ENCODE data around the gene PCDH9.

PCDH9 gene

DNA sequence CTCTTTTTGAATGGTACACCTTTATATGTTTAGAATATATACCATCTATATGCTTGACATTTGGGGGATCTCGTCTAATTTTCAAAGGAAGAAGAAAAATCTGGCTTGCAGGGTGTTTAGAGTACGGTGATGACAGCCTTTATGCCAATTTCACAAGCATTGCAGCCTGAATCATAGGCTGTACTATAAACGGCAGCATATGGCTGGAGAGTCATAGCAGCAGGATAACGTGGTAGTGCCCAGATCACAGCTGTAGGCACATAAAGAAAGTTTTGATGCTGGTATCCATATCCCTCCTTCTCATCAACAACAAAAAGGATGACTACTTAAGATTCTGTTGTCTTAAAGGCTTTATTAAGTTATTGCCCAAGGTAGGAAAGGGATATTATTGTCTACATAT lies 253.0 kb downstream of the PCDH9 start:
- Histone ChIP-seq H3K36me3 (replicated peaks; ENCODE audit: low read depth, low read length) (no peaks in the 10 kb centered on the region), H3K27me3 (ENCODE audit: low read depth, low read length) (no peaks in the 10 kb centered on the region), H3K9me3 (ENCODE audit: insufficient read depth, low read length) (no peaks in the 10 kb centered on the region), H3K79me2 (ENCODE audit: low read length) (no peaks in the 10 kb centered on the region), H2AFZ (ENCODE audit: low read depth, low read length) (0 out of 2 replicates have a peak overlapping the region, but pooled peaks have one; percentile 11), H3K4me1 (ENCODE audit: low read length) (no peaks in the 10 kb centered on the region), H3K4me2 (ENCODE audit: low read length) (no peak overlapping the region), H3K27ac (ENCODE audit: low read length) (no peak overlapping the region), H3K9ac (ENCODE audit: low read length) (no peak overlapping the region), H3K4me3 (ENCODE audit: low read length) (no peak overlapping the region), H4K20me1 (ENCODE audit: insufficient read depth, low read length) (no peaks in the 10 kb centered on the region)
- TF ChIP-seq, protein P1, sequence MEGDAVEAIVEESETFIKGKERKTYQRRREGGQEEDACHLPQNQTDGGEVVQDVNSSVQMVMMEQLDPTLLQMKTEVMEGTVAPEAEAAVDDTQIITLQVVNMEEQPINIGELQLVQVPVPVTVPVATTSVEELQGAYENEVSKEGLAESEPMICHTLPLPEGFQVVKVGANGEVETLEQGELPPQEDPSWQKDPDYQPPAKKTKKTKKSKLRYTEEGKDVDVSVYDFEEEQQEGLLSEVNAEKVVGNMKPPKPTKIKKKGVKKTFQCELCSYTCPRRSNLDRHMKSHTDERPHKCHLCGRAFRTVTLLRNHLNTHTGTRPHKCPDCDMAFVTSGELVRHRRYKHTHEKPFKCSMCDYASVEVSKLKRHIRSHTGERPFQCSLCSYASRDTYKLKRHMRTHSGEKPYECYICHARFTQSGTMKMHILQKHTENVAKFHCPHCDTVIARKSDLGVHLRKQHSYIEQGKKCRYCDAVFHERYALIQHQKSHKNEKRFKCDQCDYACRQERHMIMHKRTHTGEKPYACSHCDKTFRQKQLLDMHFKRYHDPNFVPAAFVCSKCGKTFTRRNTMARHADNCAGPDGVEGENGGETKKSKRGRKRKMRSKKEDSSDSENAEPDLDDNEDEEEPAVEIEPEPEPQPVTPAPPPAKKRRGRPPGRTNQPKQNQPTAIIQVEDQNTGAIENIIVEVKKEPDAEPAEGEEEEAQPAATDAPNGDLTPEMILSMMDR (IDR thresholded peaks at IDR 0.05; ENCODE audit: low read depth, low read length) = no peak

DNA sequence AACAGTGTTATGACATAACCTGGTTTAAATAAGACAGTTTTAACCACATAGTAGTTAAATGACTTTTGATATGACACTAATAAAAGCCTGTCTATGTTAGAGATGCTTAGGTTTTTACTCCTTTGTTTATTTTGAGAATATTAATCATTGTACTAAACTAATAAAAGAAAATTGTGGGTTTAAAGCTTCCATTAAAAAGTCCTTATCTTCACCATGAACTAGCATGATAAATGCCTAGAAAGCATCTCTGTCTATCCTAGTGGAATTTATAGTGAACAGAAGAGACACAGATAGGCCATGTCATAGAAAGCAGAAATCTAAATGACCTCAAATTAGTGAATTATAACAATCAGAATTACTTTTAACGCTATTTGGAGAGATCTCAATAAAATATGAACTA lies 255.2 kb downstream of the PCDH9 start:
- no peaks in the 10 kb centered on the region for H3K27me3 ChIP-seq (ENCODE audit: low read depth, low read length)
- H3K4me2 ChIP-seq (ENCODE audit: low read length) = no peak overlapping the region
- H3K79me2 ChIP-seq (ENCODE audit: low read length) = no peaks in the 10 kb centered on the region
- no peak overlapping the region for H3K4me3 ChIP-seq (ENCODE audit: low read length)
- no peak overlapping the region for H3K9ac ChIP-seq (ENCODE audit: low read length)
- H3K36me3 ChIP-seq (replicated peaks; ENCODE audit: low read depth, low read length) = no peaks in the 10 kb centered on the region
- H3K9me3 ChIP-seq (ENCODE audit: insufficient read depth, low read length) = no peaks in the 10 kb centered on the region
- no peaks in the 10 kb centered on the region for H4K20me1 ChIP-seq (ENCODE audit: insufficient read depth, low read length)
- no peak overlapping the region for H2AFZ ChIP-seq (ENCODE audit: low read depth, low read length)
- H3K27ac ChIP-seq (ENCODE audit: low read length) = no peak overlapping the region
- no peaks in the 10 kb centered on the region for H3K4me1 ChIP-seq (ENCODE audit: low read length)
- no peak for TF ChIP-seq EZH2phosphoT487 (IDR thresholded peaks at IDR 0.05; ENCODE audit: low read depth)
- TF ChIP-seq, protein P1 (IDR thresholded peaks at IDR 0.05; ENCODE audit: low read depth, low read length) = no peak

DNA sequence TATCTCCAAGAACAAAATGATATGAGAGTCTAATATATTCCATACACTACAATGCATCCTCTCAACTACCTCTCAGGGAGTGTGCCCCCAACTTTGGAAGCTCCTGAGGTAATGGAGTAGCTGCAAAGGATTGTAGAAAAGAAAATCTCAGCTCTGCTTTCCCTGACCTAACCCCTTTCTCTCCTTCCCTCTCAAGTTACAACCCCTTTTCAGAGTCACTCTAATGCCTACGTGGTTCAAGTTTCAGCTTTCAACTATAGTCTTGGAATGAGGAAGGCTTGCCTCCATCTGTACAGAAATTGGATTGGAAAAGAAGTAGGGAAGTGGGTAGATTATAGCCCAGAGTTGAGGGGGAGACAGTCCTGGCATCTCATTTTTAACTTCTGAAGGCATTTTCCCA lies 256.0 kb downstream of the PCDH9 start:
- no peaks in the 10 kb centered on the region for H3K36me3 ChIP-seq (replicated peaks; ENCODE audit: low read depth, low read length)
- no peaks in the 10 kb centered on the region for H4K20me1 ChIP-seq (ENCODE audit: insufficient read depth, low read length)
- H3K9ac ChIP-seq (ENCODE audit: low read length) = no peak overlapping the region
- TF ChIP-seq EZH2phosphoT487 (IDR thresholded peaks at IDR 0.05; ENCODE audit: low read depth) = no peak
- no peak overlapping the region for H2AFZ ChIP-seq (ENCODE audit: low read depth, low read length)
- no peak overlapping the region for H3K4me2 ChIP-seq (ENCODE audit: low read length)
- H3K27me3 ChIP-seq (ENCODE audit: low read depth, low read length) = no peaks in the 10 kb centered on the region
- no peaks in the 10 kb centered on the region for H3K9me3 ChIP-seq (ENCODE audit: insufficient read depth, low read length)
- no peak overlapping the region for H3K27ac ChIP-seq (ENCODE audit: low read length)
- H3K4me3 ChIP-seq (ENCODE audit: low read length) = no peak overlapping the region
- H3K4me1 ChIP-seq (ENCODE audit: low read length) = no peaks in the 10 kb centered on the region
- no peaks in the 10 kb centered on the region for H3K79me2 ChIP-seq (ENCODE audit: low read length)

DNA sequence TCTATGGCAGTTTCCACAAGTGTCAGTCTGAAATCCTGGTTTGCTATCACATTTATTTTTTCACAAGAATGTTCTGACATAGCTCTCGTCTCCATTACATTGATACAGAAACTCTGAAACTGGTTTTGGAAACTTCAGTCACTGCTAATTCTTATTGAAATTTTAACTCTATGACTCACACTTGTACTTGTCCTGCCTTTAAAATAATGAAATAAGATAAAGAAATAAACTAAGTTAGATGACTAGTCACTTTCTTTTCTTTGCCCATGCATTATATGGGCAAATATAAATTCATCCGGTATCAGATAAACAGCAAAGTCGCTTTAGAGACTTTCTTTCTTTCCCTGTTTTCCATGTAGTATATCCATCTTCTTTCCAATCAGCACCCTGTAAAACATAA lies 257.5 kb downstream of the PCDH9 start:
- H3K4me3 ChIP-seq (ENCODE audit: low read length) = no peak overlapping the region
- TF ChIP-seq EZH2phosphoT487 (IDR thresholded peaks at IDR 0.05; ENCODE audit: low read depth) = no peak
- TF ChIP-seq, protein P1 (IDR thresholded peaks at IDR 0.05; ENCODE audit: low read depth, low read length) = no peak
- H3K36me3 ChIP-seq (replicated peaks; ENCODE audit: low read depth, low read length) = no peaks in the 10 kb centered on the region
- no peaks in the 10 kb centered on the region for H3K4me1 ChIP-seq (ENCODE audit: low read length)
- H2AFZ ChIP-seq (ENCODE audit: low read depth, low read length) = no peak overlapping the region
- H3K27me3 ChIP-seq (ENCODE audit: low read depth, low read length) = no peaks in the 10 kb centered on the region
- H3K4me2 ChIP-seq (ENCODE audit: low read length) = no peak overlapping the region
- H3K9me3 ChIP-seq (ENCODE audit: insufficient read depth, low read length) = no peaks in the 10 kb centered on the region
- H3K27ac ChIP-seq (ENCODE audit: low read length) = no peak overlapping the region
- no peaks in the 10 kb centered on the region for H4K20me1 ChIP-seq (ENCODE audit: insufficient read depth, low read length)
- H3K9ac ChIP-seq (ENCODE audit: low read length) = no peak overlapping the region
- no peaks in the 10 kb centered on the region for H3K79me2 ChIP-seq (ENCODE audit: low read length)

DNA sequence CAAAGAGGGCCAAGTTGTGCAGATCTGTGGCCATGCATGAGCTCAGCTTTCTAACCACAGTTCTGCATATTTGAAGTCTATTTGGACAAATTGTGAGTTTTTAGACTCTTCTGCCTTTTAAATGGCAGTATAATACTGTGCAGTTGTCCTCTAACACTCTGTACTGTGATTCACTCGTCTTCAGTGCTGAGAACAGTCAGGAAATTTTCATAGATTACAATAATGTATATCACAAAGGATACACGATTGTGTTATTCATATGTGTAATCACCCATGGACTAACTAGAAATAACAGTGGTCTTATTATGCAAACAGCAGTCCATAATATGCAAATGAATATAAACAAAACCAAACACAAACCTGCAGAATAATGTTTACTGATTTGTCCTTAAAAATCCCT lies 259.1 kb downstream of the PCDH9 start:
- H3K27me3 ChIP-seq (ENCODE audit: low read depth, low read length) = no peaks in the 10 kb centered on the region
- no peaks in the 10 kb centered on the region for H3K79me2 ChIP-seq (ENCODE audit: low read length)
- no peak overlapping the region for H3K27ac ChIP-seq (ENCODE audit: low read length)
- H4K20me1 ChIP-seq (ENCODE audit: insufficient read depth, low read length) = no peaks in the 10 kb centered on the region
- no peak overlapping the region for H3K9ac ChIP-seq (ENCODE audit: low read length)
- no peaks in the 10 kb centered on the region for H3K4me1 ChIP-seq (ENCODE audit: low read length)
- no peak for TF ChIP-seq EZH2phosphoT487 (IDR thresholded peaks at IDR 0.05; ENCODE audit: low read depth)
- TF ChIP-seq, protein P1 (IDR thresholded peaks at IDR 0.05; ENCODE audit: low read depth, low read length) = no peak
- no peaks in the 10 kb centered on the region for H3K9me3 ChIP-seq (ENCODE audit: insufficient read depth, low read length)
- no peak overlapping the region for H2AFZ ChIP-seq (ENCODE audit: low read depth, low read length)
- no peak overlapping the region for H3K4me3 ChIP-seq (ENCODE audit: low read length)
- H3K4me2 ChIP-seq (ENCODE audit: low read length) = no peak overlapping the region
- no peaks in the 10 kb centered on the region for H3K36me3 ChIP-seq (replicated peaks; ENCODE audit: low read depth, low read length)

Data from OCI-LY3 (cell line).